Dermis microvascular lymphatic vessel endothelial cell (primary cell): ENCODE measurements around the gene PPP2R2B. TPM values are rescaled to one million over a fixed set of nuclear protein-coding genes. Genes with fewer than 3 reads are reported as not detected.
"Not testable (repeated sequence)": the region's sequence is repeated elsewhere in the genome, so short reads cannot be mapped to it uniquely, and the experiment has no call there.

Source experiments
- DNase-seq, 2 donors: peaks; one replicate each; pipeline versions ENCODE4 v3.0.0 to v3.0.0-alpha.2; 2010; ENCODE audit warnings: low read depth in 2 of 2
- total RNA-seq: library from RNA; depleted of rRNA; stranded (reverse); fragments of >200 nt; gene quantifications from 2 replicates; pipeline ENCODE4 v1.2.1, GENCODE V29; 2014

PPP2R2B gene
- total RNA-seq, 1 donor from 2014 or later, result not detected

DNA sequence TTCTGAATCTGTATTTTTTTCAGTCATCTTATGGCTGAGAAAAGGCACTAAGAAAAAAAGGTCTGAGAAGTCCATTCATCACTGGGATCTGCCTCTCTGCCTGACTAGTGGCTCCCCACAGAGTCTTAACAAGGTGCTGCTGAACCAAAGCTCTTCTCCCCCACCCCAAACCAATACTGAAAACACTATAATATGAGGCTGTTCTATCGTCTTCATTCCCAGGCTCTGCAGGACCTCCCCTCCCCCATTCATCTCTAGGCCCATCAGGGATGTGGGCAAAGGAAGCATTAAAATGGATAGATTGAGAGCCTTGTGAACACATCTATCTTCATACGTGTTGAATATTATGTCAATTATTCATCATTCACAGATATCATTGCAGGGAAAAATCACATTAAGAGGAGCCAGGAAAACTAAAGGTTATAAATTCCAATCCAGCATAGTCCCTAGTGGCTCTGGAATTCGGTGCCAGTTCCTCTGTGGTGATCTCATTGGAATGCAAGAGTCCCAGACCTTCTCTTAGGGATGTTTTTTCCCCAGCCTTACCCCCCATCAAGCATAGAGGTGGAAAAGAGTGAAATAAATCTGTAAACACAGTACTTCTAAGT, 318.2 kb downstream of the PPP2R2B start:
- no peak for DNase-seq

- not testable (repeated sequence) for DNase-seq
These were observed 321.7 kb downstream of the PPP2R2B start for GRCh38 chr5:146556884-146557283.

GRCh38 chr5:146553446-146553845, 325.1 kb downstream of the PPP2R2B start:
- no peak for DNase-seq

GRCh38 chr5:146549615-146550014, 328.9 kb downstream of the PPP2R2B start:
- no peak for DNase-seq

GRCh38 chr5:146548781-146549449, 329.6 kb downstream of the PPP2R2B start:
- DNase-seq, result no peak

GRCh38 chr5:146544232-146544631, 334.3 kb downstream of the PPP2R2B start:
- no peak for DNase-seq

GRCh38 chr5:146541958-146542849, 336.4 kb downstream of the PPP2R2B start:
- peak; percentile 37 to 67 for DNase-seq

DNA sequence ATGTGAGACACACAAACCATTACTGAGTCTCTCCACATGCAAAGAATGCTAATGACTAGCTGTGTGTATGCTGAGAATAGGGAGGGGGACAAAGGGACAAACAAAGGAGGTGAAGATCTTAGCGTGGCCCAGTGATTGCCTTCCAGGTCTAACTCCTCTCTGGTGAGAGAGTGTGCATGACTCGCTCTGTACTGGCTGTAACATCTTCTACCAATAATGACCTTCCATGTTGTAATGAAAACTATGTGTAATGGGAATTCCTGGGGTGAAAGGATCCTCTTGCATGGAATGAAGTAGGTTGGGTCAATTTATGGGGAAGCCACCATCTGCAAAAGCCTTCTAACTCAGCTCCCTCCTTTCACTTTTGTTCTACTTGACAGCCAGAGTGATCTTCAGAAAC, 338.1 kb downstream of the PPP2R2B start:
- DNase-seq, result no peak

DNA sequence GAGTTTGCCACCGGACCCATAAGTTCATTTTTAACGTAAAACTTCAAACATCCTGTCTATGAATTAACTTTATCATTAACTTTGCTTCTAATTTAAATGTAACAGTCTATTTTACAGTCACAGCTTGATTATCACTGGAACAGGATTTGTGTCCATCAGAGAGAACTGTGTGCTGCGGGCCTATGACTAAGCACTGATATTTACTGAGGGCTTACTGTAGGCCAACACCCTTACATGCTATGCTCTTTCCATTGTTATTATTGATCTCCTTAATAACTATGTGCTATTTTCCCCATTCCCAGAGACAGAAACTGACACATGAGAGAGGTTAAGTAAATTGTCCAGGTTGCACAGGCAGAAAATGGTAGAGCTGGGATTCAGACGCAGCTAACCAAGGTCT, 338.6 kb downstream of the PPP2R2B start:
- no peak for DNase-seq

GRCh38 chr5:146538432-146538831, 340.1 kb downstream of the PPP2R2B start:
- no peak for DNase-seq

GRCh38 chr5:146533882-146534281, 344.7 kb downstream of the PPP2R2B start:
- no peak for DNase-seq

DNA sequence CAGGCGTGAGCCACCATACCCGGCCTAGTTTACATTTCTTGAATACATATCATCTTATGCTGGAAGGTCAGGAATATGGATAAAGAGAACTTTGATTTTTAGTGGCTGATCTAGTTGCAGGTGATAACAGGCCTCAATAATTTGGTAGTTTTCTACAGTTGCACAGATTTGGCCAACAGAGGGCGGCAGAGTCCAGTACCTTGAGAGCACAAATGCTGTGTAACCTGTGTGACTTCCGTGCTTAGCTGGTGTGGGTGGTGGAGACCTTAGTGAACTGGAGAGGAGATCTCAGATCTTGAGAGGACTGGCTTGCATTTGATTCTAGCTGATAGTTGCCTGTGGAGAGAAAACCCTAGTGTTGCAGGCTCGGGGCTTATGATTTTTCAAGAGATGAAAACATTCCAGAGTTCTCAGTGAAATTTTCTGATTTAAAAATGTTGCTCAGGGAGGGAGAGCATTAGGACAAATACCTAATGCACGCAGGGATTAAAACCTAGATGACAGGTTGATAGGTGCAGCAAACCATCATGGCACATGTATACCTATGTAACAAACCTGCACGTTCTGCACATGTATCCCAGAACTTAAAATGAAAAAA, 345.2 kb downstream of the PPP2R2B start:
- DNase-seq, result peak; percentile 42 to 62
